Fibroblast of skin of right quadriceps (primary cell): ENCODE measurements around the gene XPC.
"Not testable (repeated sequence)": the region's sequence is repeated elsewhere in the genome, so short reads cannot be mapped to it uniquely, and the experiment has no call there.

Experiments
- DNase-seq: peaks from one replicate; pipeline ENCODE4 v3.0.0-alpha.2; 2013

Gene XPC

GRCh38 chr3:14178247-14179113 is at the start of gene XPC, which contains the start of gene LSM3:
Gene XPC, minus strand, starts transcription at chr3:14178601. Its CDS starts 33 bp downstream, at chr3:14178568.
Gene LSM3, plus strand, starts transcription at chr3:14178817. Its CDS starts 44 bp downstream, at chr3:14178861.
- DNase-seq: peak; percentile 99

- DNase-seq: no peak
These were observed 49.5 kb upstream of the XPC start for GRCh38 chr3:14227856-14228255.

GRCh38 chr3:14226351-14226750 is 48.0 kb upstream of the XPC start:
- not testable (repeated sequence) for DNase-seq

- DNase-seq: no peak
These were observed 47.0 kb upstream of the XPC start for GRCh38 chr3:14225421-14225820.

- peak; percentile 77 for DNase-seq
These were observed 46.5 kb upstream of the XPC start for GRCh38 chr3:14224895-14225294.

GRCh38 chr3:14223595-14223994 is 45.2 kb upstream of the XPC start:
- DNase-seq: no peak

GRCh38 chr3:14222900-14223594 is 44.6 kb upstream of the XPC start:
- peak; percentile 51 for DNase-seq

- peak; percentile 37 for DNase-seq
These were observed 44.1 kb upstream of the XPC start for GRCh38 chr3:14222457-14222856.

- no peak for DNase-seq
These were observed 43.5 kb upstream of the XPC start for GRCh38 chr3:14221902-14222301.

GRCh38 chr3:14220933-14221332 is 42.5 kb upstream of the XPC start:
- DNase-seq: no peak

- no peak for DNase-seq
These were observed 40.0 kb upstream of the XPC start for GRCh38 chr3:14218355-14218754.

GRCh38 chr3:14216257-14217048 is 38.1 kb upstream of the XPC start:
- peak; percentile 78 for DNase-seq

- no peak for DNase-seq
These were observed 36.4 kb upstream of the XPC start for GRCh38 chr3:14214764-14215163.

- no peak for DNase-seq
These were observed 34.8 kb upstream of the XPC start for GRCh38 chr3:14213066-14213774.

GRCh38 chr3:14212032-14212431 is 33.6 kb upstream of the XPC start:
- DNase-seq: no peak

- peak; percentile 64 for DNase-seq
These were observed 33.2 kb upstream of the XPC start for GRCh38 chr3:14211621-14212020.

GRCh38 chr3:14210843-14211594 is 32.6 kb upstream of the XPC start:
- DNase-seq: peak; percentile 100

- DNase-seq: peak; percentile 79
These were observed 31.9 kb upstream of the XPC start for GRCh38 chr3:14210290-14210688.

GRCh38 chr3:14209581-14210289 is 31.3 kb upstream of the XPC start:
- peak; percentile 37 for DNase-seq

- DNase-seq: peak; percentile 71
These were observed 30.6 kb upstream of the XPC start for GRCh38 chr3:14208977-14209394.

- DNase-seq: no peak
These were observed 29.8 kb upstream of the XPC start for GRCh38 chr3:14208168-14208567.
